HG02642 (cell line): Measurements from ENCODE around the gene TEAD1.

Experiments
- ATAC-seq: cut with Tn5 transposase; IDR thresholded peaks from one replicate; pipeline ENCODE4 v1.9.1; 2021; ENCODE audit warnings: mild to moderate bottlenecking; ENCODE audit not compliant: unreplicated experiment, poor library complexity

Gene TEAD1

GRCh38 chr11:12848413-12848812, 174.2 kb downstream of the TEAD1 start:
- ATAC-seq = no peak

GRCh38 chr11:12853325-12853651, 179.1 kb downstream of the TEAD1 start:
- no peak for ATAC-seq

- no peak for ATAC-seq
These were observed 179.6 kb downstream of the TEAD1 start for GRCh38 chr11:12853652-12854296.

GRCh38 chr11:12854297-12854661, 180.1 kb downstream of the TEAD1 start:
- ATAC-seq = no peak

GRCh38 chr11:12854829-12855228, 180.6 kb downstream of the TEAD1 start:
- no peak for ATAC-seq

GRCh38 chr11:12856338-12856737, 182.1 kb downstream of the TEAD1 start:
- no peak for ATAC-seq

- ATAC-seq = no peak
These were observed 183.4 kb downstream of the TEAD1 start for GRCh38 chr11:12857572-12857971.

- no peak for ATAC-seq
These were observed 185.8 kb downstream of the TEAD1 start for GRCh38 chr11:12859872-12860657.

- no peak for ATAC-seq
These were observed 186.6 kb downstream of the TEAD1 start for GRCh38 chr11:12860827-12861226.

GRCh38 chr11:12862696-12863469, 188.7 kb downstream of the TEAD1 start:
- ATAC-seq = no peak

- ATAC-seq = no peak
These were observed 189.4 kb downstream of the TEAD1 start for GRCh38 chr11:12863605-12864121.

- ATAC-seq = no peak
These were observed 190.3 kb downstream of the TEAD1 start for GRCh38 chr11:12864316-12865156.

- no peak for ATAC-seq
These were observed 191.8 kb downstream of the TEAD1 start for GRCh38 chr11:12865863-12866595.

GRCh38 chr11:12867531-12867930, 193.3 kb downstream of the TEAD1 start:
- ATAC-seq = no peak

- ATAC-seq = no peak
These were observed 194.3 kb downstream of the TEAD1 start for GRCh38 chr11:12868315-12869073.

GRCh38 chr11:12871241-12871640, 197.0 kb downstream of the TEAD1 start:
- no peak for ATAC-seq

GRCh38 chr11:12871788-12872321, 197.6 kb downstream of the TEAD1 start:
- ATAC-seq = no peak

GRCh38 chr11:12876340-12876739, 202.1 kb downstream of the TEAD1 start:
- no peak for ATAC-seq

- ATAC-seq = no peak
These were observed 202.8 kb downstream of the TEAD1 start for GRCh38 chr11:12876988-12877387.
